GDM1 (cell line): ENCODE data around the gene PXMP2.
"Not testable (repeated sequence)": the region's sequence is repeated elsewhere in the genome, so short reads cannot be mapped to it uniquely, and the experiment has no call there.

ENCODE experiments used
- DNase-seq: peaks from one replicate; lab custom pipeline; 2025; lab: John Stamatoyannopoulos, UW

PXMP2 gene

DNA sequence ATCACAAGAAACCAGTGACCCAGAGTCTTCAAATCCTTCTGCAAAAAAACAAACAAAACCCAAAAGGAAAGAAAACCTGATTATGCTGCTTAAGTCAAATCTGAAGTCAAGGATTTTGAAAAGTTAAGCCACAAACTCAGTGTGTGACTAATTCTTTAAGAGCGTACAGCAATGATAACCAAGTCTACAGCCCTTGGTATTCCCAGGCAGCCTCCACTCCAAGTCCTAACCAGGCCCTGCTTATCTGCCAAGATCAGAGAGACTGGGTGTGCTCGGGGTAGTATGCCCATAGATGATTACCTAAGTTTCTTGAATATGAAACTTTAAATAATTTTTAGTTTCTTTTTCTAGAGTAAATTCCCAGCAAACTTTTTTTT is 36.4 kb downstream of the PXMP2 start:
- DNase-seq: no peak

DNA sequence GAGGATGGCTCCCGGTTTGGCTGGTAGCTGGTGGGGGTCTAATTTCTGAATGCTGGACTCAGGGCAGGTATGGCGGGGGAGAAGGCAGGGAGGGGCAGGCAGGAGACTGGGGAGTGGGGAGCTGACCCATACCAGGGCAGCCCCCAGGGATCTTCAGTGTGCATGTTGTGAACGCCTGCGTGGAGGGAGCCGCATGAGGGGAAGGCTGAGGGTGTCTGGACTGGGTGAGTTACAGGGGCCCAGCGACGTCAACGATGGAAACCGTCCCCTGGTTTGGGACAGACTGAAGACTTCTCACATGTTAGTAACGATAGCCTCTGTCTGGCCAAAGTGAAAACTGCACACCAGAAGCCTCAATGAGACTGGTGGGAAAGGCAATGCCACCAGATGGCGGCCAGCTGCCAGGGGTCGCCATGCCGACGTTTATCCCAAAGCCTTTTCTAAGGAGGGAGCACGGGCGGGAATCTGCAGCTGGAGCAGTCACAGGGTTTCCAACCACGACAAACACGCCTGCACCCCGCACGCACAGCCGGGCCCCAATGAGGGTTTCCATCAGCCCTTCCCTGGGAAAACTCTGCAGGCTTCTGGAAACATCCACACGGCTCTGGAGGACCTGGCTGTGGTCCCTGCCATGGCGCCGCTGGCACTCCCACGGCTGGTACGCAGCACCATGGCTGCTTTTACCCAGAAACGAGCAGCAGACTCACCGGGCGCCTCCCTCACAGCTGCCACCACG is 37.3 kb downstream of the PXMP2 start:
- DNase-seq: no peak

- no peak for DNase-seq
Observed at GRCh38 chr12:132726386-132726785, 39.0 kb downstream of the PXMP2 start.

- DNase-seq: no peak
Observed at GRCh38 chr12:132727091-132727794, 39.9 kb downstream of the PXMP2 start.

DNA sequence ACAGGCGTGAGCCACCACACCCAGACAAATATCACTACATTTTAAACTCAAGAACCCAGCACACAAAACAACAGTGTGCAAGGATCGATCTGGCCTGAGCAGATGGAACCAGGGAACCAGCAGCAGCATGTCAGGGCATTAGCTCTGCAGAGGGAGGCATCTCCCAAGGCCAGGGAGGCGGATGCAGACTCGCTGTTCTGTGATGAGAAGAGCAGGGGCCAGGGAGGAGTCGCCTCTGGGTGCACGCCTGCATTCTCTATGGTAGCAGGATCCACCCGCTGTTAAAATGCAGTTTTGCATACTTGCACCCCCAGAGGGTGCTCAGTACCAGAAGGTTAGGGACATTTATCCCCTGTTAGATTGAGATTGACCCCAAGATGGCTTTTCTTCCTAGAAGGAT is 41.1 kb downstream of the PXMP2 start:
- no peak for DNase-seq

- no peak for DNase-seq
Observed at GRCh38 chr12:132729541-132730320, 42.3 kb downstream of the PXMP2 start.

DNA sequence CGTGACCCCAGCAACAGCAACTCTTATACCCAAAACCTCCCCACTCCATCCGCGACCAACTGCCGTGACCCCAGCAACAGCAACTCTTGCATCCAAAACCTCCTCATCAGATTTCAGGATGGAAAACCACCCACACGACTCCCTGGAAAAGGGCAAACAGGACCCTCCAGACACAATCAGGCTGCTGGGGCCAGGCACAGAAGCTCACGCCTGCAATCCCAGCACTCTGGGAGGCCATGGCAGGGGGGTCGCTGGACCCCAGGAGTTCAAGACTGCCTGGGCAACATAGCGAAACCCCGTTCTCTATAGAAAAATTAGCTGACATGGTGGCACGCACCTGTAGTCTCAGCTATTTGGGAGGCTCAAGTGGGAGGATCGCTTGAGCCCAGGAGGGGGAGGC is 43.0 kb downstream of the PXMP2 start:
- DNase-seq: no peak

DNA sequence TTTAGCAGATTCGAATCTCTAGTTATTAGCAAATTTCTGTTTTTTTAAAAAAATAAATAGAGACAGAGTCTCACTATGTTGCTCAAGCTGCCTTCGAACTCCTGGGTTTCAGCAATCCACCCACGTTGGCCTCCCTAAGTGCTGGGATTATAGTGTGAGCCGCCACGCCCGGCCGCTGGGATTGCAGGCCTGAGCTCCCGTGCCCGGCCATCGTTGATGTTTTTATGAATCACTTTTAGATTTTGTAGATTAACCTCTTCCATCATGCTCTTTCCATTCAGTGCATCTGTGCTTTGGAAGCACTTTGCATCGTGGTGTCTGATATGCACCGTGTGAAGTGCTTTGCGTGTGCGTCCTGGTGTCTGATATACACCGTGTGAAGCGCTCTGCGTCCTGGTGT is 44.2 kb downstream of the PXMP2 start:
- DNase-seq: no peak

DNA sequence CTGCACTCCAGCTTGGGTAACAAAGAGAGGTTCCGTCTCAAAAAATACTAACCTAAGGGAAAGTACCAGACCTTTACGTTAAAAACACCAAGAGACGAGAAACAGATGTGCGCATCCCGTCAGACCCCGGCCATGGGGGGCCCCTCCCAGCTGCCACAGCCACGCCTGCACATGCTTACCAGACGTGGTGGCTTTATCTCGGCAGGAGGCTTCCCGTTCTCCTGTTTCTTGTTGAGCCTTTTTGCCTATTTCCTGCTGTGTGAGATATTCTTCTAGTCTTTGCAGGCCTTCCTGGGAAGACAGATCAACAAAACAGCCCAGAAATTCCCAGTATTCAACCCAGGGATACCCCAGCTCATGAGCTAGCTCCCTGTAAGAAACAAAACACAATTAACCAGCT is 46.8 kb downstream of the PXMP2 start:
- no peak for DNase-seq

DNA sequence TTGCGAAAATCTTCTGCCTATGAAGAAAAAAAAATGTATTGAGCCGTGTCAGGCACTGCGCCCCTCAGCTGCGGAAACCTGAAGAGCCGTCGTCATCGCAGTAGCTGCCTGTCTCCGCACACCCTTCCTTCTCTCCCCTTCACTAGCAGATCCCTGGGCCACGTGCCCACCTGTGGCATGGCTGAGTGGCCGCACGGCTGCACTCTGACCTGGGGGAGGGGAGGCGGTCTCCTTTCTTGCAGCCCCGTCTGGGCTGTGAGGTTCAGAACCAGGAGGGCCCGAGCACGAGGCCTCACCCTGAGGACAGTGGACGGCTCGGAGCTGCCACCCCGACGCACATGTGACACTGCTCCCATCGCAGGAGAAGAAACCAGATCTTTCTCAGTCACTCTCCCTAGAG is 48.1 kb downstream of the PXMP2 start:
- DNase-seq: no peak

- no peak for DNase-seq
Observed at GRCh38 chr12:132736378-132736777, 49.0 kb downstream of the PXMP2 start.

- no peak for DNase-seq
Observed at GRCh38 chr12:132736913-132737312, 49.5 kb downstream of the PXMP2 start.

DNA sequence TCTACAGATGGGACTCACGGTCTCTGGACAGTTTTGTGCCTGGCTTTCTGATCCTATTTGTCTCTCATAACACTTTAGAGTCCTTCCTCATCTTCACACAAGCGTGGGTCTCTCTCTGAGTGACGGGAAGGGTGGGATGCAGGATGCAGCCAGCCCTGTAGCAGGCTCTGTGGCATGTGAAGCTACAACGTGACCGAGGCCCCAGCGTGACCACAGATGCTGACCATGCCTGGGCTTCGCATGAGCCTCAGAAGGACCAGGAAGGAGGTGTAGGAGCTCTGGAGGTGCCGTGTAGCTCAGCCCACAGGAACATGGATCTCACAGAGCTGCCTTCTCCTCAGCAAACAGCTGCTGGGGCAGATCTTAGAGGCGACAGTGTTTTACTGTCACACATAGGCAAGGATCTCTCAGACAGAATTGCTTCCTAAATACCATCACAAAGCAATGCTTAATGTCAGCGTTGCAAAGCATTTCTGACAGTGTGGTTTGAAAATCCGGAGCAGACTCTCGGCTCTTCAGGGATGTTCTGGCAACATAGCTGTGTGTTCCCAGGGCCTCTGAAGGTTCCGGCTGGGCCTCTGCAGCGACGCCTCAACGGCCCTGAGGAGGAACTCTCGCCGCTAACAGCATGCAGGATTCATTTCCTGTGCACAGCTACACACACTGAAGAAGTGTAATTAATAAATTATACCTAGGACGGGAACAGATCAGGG is 52.4 kb downstream of the PXMP2 start:
- DNase-seq: no peak

DNA sequence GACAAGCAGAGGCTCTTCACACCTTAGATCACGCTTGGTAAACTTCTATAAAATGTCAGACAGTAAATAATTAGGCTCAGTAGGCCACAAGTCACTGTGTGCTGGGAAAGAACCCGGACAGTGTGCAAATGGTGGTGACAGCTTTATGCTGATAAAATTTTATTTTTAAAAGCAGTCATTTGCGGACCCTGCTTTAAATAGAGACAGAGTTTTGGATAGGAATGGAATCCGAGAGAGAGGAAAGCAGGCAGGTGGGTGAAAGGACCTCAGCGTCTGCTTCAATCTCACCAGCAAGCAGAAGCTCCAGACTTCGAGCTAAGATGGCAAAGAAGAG is 52.9 kb downstream of the PXMP2 start:
- DNase-seq: no peak

DNA sequence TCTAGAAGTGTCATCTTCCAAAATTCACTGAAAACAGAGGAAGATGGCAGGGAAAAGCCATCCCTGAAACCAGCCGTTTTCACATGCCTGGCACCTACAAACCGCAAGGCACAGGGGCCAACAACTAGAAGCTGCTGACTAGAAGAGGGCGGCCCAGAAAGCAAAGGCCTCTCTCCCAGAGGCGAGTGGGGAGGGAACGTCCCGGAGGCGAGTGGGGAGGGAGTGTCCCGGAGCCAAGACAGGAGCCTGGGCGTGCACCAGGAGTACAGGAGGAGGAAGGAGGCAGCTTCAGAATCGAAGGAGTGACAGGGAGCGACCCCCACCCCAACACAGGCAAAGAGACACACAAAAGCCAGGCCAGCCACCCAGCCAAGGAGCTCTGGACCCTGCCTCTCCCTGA is 53.3 kb downstream of the PXMP2 start:
- no peak for DNase-seq

GRCh38 chr12:132741620-132742019 is 54.2 kb downstream of the PXMP2 start:
- DNase-seq: no peak

DNA sequence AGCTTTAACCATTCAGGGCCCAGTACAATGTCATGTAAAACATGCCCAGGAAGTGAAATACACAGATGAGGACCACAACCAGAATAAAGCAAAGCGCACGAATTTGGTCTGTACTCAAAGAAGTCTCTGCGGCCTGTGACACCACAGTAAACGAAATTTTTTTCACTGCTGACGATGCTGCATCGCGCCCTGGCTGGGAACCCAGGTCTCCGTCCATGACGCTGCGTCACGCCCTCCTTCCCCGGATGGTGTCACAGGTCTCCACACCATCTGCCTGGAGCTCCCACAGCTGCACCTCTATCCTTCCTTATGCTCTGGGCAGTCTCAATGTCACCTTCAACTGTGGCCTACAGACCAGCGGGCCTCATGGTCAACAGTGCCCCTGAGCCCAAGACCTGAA is 56.4 kb downstream of the PXMP2 start:
- no peak for DNase-seq

DNA sequence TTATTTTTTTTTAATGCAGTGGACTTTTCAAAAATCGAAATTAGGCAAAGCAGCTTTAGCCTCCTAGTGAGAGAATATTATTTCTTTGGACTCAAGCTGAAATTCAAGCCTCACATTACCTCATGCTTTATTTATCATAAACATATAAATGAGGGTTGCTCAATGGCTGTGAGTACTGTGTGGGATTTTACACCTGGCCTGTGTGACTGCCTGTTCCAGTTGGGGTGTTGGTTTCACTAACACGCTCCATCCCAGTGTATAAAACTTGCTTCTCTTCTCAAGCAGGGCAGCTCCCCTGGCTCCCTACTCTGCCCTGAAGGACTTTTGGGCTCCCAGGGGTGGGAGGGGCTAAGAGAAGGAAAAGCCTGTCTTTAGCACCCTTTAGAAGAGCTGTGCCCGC is 59.2 kb downstream of the PXMP2 start:
- no peak for DNase-seq

GRCh38 chr12:132747395-132747794 is 60.0 kb downstream of the PXMP2 start:
- no peak for DNase-seq

DNA sequence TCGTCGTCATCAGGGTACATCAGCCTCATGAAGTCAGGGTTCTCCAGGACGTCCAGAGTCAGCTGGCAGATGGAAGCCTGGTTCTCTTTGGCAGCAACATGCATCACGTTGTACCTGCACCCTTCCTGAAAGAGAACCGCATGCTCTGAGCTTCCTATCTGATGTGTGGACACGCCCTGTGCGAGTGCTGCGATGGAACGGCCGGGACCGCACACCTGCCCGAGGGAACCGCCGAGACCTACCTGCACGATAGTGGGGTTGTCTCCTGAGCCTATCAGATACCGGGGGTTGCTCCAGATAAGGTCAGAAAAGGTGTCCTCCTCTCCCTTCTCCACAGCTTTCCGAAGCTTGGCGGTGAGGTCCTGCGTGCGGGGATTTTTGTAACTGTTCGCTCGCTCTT is 60.5 kb downstream of the PXMP2 start:
- DNase-seq: no peak

- DNase-seq: no peak
Observed at GRCh38 chr12:132748319-132748718, 60.9 kb downstream of the PXMP2 start.

GRCh38 chr12:132753670-132754069 is 66.3 kb downstream of the PXMP2 start:
- not testable (repeated sequence) for DNase-seq
